GM23338 (cell line): ENCODE results near the gene ABCA5. TPM values are rescaled to one million over a fixed set of nuclear protein-coding genes. Genes with fewer than 3 reads are reported as not detected.

Experiments used
- ATAC-seq: fragments of 200-7000 bp; cut with Tn5 transposase; 3 replicates; pipeline ENCODE4 v1.9.1; 2020
- DNase-seq: peaks from one replicate; pipeline ENCODE4 v3.0.0-alpha.2; 2015; ENCODE audit warnings: low spot score
- H2AFZ ChIP-seq: fragments of 200-600 bp; sonication (generic); 2 replicates; pipeline ENCODE4 v1.8.0; 2016; ENCODE audit warnings: antibody characterized with exemption, mild to moderate bottlenecking, moderate library complexity
- H3F3A ChIP-seq: fragments of 200-600 bp; sonication (generic); replicated peaks from 2 replicates; pipeline ENCODE4 v1.8.0; 2017; ENCODE audit warnings: antibody characterized with exemption, mixed run types, low read depth
- H3K27ac ChIP-seq: fragments of 200-600 bp; sonication (generic); 2 replicates; pipeline ENCODE4 v1.6.1; 2016; ENCODE audit warnings: low read depth
- H3K27me3 ChIP-seq: fragments of 200-600 bp; sonication (generic); 2 replicates; pipeline ENCODE4 v1.8.0; 2016; ENCODE audit warnings: mild to moderate bottlenecking, mixed run types, moderate library complexity; ENCODE audit not compliant: insufficient read depth
- H3K36me3 ChIP-seq: fragments of 200-600 bp; sonication (generic); 2 replicates; pipeline ENCODE4 v1.8.0; 2016; ENCODE audit warnings: mild to moderate bottlenecking; ENCODE audit not compliant: insufficient read depth
- H3K4me1 ChIP-seq: fragments of 200-600 bp; sonication (generic); 2 replicates; pipeline ENCODE4 v1.8.0; 2016; ENCODE audit warnings: mild to moderate bottlenecking, moderate library complexity; ENCODE audit not compliant: insufficient read depth
- H3K4me2 ChIP-seq: fragments of 200-600 bp; sonication (generic); 2 replicates; pipeline ENCODE4 v1.7.1; 2017; ENCODE audit warnings: mixed run types
- H3K4me3 ChIP-seq: fragments of 200-600 bp; sonication (generic); 2 replicates; pipeline ENCODE4 v1.6.1; 2016; ENCODE audit warnings: mixed run types
- H3K79me2 ChIP-seq: fragments of 200-600 bp; sonication (generic); replicated peaks from 2 replicates; pipeline ENCODE4 v1.8.0; 2017; ENCODE audit warnings: mild to moderate bottlenecking; ENCODE audit not compliant: insufficient read depth
- H3K9me2 ChIP-seq: fragments of 200-600 bp; sonication (generic); 2 replicates; pipeline ENCODE4 v1.8.0; 2017; ENCODE audit not compliant: insufficient read depth
- H4K20me1 ChIP-seq: fragments of 200-600 bp; sonication (generic); replicated peaks from 2 replicates; pipeline ENCODE4 v1.8.0; 2017; ENCODE audit warnings: mild to moderate bottlenecking; ENCODE audit not compliant: insufficient read depth
- H3K27ac Mint-ChIP-seq: 2 replicates; pipeline ENCODE4 v1.8.0; 2020; ENCODE audit warnings: inconsistent platforms, mild to moderate bottlenecking, moderate library complexity, mixed read lengths
- H3K27me3 Mint-ChIP-seq: 3 replicates; pipeline ENCODE4 v1.8.0; 2022; ENCODE audit warnings: low read depth, mild to moderate bottlenecking, moderate library complexity, mixed read lengths, inconsistent platforms; ENCODE audit not compliant: insufficient read depth, poor library complexity
- H3K36me3 Mint-ChIP-seq: 3 replicates; pipeline ENCODE4 v1.8.0; 2021; ENCODE audit warnings: low read depth, mild to moderate bottlenecking, inconsistent platforms, moderate library complexity, mixed read lengths
- H3K4me1 Mint-ChIP-seq: 3 replicates; pipeline ENCODE4 v1.8.0; 2020; ENCODE audit warnings: mild to moderate bottlenecking, inconsistent platforms, mixed read lengths
- H3K4me3 Mint-ChIP-seq: 3 replicates; pipeline ENCODE4 v1.8.0; 2021; ENCODE audit warnings: moderate library complexity, mild to moderate bottlenecking, inconsistent platforms, mixed read lengths
- H3K9me3 Mint-ChIP-seq: 3 replicates; pipeline ENCODE4 v1.8.0; 2020; ENCODE audit warnings: moderate library complexity, mild to moderate bottlenecking, inconsistent platforms, mixed read lengths
- CREB1 ChIP-seq: fragments of 250-450 bp; sonication (Bioruptor Pico); IDR thresholded peaks from 2 replicates; pipeline ENCODE4 v1.5.0; 2020; ENCODE audit warnings: low read depth, mild to moderate bottlenecking, moderate library complexity
- EZH2phosphoT487 ChIP-seq: fragments of 200-600 bp; sonication (generic); IDR thresholded peaks from one replicate; pipeline ENCODE4 v1.8.1; 2018; ENCODE audit warnings: antibody characterized with exemption; ENCODE audit not compliant: unreplicated experiment
- JUNB ChIP-seq: IDR thresholded peaks from one replicate; pipeline ENCODE4 v1.6.1; 2016; ENCODE audit warnings: antibody characterized with exemption; ENCODE audit not compliant: unreplicated experiment
- POLR2AphosphoS5 ChIP-seq: IDR thresholded peaks from 2 replicates; pipeline ENCODE4 v1.6.1; 2016; ENCODE audit warnings: antibody characterized with exemption, low read depth
- STAT1 ChIP-seq: IDR thresholded peaks from one replicate; pipeline ENCODE4 v1.6.1; 2016; ENCODE audit warnings: antibody characterized with exemption; ENCODE audit not compliant: unreplicated experiment
- ZNF114 ChIP-seq: fragments of 250-450 bp; sonication (Bioruptor Pico); IDR thresholded peaks from 2 replicates; pipeline ENCODE4 v1.5.0; 2020; ENCODE audit warnings: mild to moderate bottlenecking, moderate library complexity
- polyA plus RNA-seq: library from polyadenylated mRNA; unstranded; fragments of >200 nt; fragmentation: Nextera tagmentation; extraction: Ambion mirVana; gene quantifications from 2 replicates; pipeline ENCODE4 v1.2.1, GENCODE V29; 2016
- total RNA-seq: library from RNA; depleted of rRNA; stranded (reverse); fragments of >200 nt; shearing (Covaris generic); gene quantifications from 2 replicates; pipeline ENCODE4 v1.2.3, GENCODE V29; 2014
- TF ChIP-seq, protein P1 (sequence below): IDR thresholded peaks from one replicate; pipeline ENCODE4 v1.6.1; 2018; ENCODE audit warnings: antibody characterized with exemption; ENCODE audit not compliant: unreplicated experiment
- TF ChIP-seq, protein P2 (sequence below): IDR thresholded peaks from 2 replicates; pipeline ENCODE4 v1.6.1; 2016; ENCODE audit warnings: antibody characterized with exemption
- TF ChIP-seq, protein P3 (sequence below): fragments of 250-450 bp; sonication (Bioruptor Pico); IDR thresholded peaks from 2 replicates; pipeline ENCODE4 v1.5.0; 2020; ENCODE audit warnings: mild to moderate bottlenecking, moderate library complexity

Gene ABCA5
- total and polyA plus RNA-seq, 2 experiments from 2014 or later = 3.1 to 3.4 TPM

DNA sequence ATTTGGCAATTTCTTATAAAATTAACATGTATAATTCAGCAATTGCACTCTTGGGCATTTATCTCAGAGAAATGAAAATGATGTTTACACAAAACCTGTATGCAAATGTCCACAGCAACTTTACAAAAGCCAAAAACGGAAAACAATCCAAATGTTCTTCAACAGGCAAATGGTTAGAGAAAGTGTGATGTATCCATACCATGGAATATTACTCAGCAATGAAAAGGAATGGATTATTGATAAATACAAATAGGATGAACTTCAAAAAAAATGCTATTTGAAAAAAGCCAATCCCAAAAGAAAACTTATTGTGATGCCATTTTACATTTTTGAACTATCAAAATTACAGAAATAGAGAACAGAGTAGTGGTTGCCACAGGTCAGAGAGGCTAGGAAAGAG lies 61.1 kb downstream of the ABCA5 start (continued):
- TF ChIP-seq, protein P1, sequence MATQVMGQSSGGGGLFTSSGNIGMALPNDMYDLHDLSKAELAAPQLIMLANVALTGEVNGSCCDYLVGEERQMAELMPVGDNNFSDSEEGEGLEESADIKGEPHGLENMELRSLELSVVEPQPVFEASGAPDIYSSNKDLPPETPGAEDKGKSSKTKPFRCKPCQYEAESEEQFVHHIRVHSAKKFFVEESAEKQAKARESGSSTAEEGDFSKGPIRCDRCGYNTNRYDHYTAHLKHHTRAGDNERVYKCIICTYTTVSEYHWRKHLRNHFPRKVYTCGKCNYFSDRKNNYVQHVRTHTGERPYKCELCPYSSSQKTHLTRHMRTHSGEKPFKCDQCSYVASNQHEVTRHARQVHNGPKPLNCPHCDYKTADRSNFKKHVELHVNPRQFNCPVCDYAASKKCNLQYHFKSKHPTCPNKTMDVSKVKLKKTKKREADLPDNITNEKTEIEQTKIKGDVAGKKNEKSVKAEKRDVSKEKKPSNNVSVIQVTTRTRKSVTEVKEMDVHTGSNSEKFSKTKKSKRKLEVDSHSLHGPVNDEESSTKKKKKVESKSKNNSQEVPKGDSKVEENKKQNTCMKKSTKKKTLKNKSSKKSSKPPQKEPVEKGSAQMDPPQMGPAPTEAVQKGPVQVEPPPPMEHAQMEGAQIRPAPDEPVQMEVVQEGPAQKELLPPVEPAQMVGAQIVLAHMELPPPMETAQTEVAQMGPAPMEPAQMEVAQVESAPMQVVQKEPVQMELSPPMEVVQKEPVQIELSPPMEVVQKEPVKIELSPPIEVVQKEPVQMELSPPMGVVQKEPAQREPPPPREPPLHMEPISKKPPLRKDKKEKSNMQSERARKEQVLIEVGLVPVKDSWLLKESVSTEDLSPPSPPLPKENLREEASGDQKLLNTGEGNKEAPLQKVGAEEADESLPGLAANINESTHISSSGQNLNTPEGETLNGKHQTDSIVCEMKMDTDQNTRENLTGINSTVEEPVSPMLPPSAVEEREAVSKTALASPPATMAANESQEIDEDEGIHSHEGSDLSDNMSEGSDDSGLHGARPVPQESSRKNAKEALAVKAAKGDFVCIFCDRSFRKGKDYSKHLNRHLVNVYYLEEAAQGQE = no peak

DNA sequence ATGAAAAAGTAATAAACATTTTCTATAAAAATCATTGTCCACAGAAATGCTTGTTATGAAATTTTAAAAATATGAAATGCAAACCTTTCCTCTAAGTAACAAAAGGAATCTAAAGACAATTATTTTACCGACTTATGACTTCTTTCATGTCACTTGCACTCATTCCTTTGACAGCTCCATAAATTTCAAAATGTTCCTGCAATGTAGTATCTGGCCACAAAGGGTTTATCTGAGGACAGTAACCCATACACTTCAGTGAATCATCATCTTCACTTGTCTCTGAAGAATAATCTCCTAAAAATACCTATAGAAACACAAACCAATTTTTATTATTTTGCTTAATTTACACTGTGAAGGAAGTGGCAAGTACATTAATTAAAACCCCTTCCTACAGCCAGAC lies 72.7 kb downstream of the ABCA5 start:
- Histone ChIP-seq H4K20me1 (no peaks in the 10 kb centered on the region), H3K4me2 (no peak overlapping the region), H3K79me2 (no peaks in the 10 kb centered on the region), H3K9me2 (no peaks in the 10 kb centered on the region), H3F3A (no peaks in the 10 kb centered on the region), H2AFZ (no peak overlapping the region), H3K27me3 (no peaks in the 10 kb centered on the region), H3K27ac (no peak overlapping the region), H3K4me3 (no peak overlapping the region), H3K4me1 (no peaks in the 10 kb centered on the region), H3K36me3 (no peaks in the 10 kb centered on the region)
- no peak for ATAC-seq
- Mint-ChIP-seq H3K4me3 (no peak overlapping the region), H3K4me1 (no peaks in the 10 kb centered on the region), H3K9me3 (no peaks in the 10 kb centered on the region), H3K36me3 (no peaks in the 10 kb centered on the region), H3K27me3 (no peaks in the 10 kb centered on the region), H3K27ac (no peak overlapping the region)
- no peak for TF ChIP-seq STAT1
- TF ChIP-seq, protein P2, sequence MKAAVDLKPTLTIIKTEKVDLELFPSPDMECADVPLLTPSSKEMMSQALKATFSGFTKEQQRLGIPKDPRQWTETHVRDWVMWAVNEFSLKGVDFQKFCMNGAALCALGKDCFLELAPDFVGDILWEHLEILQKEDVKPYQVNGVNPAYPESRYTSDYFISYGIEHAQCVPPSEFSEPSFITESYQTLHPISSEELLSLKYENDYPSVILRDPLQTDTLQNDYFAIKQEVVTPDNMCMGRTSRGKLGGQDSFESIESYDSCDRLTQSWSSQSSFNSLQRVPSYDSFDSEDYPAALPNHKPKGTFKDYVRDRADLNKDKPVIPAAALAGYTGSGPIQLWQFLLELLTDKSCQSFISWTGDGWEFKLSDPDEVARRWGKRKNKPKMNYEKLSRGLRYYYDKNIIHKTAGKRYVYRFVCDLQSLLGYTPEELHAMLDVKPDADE = no peak
- TF ChIP-seq ZNF114 (CRISPR knock-in tag) = no peak
- TF ChIP-seq, protein P3, sequence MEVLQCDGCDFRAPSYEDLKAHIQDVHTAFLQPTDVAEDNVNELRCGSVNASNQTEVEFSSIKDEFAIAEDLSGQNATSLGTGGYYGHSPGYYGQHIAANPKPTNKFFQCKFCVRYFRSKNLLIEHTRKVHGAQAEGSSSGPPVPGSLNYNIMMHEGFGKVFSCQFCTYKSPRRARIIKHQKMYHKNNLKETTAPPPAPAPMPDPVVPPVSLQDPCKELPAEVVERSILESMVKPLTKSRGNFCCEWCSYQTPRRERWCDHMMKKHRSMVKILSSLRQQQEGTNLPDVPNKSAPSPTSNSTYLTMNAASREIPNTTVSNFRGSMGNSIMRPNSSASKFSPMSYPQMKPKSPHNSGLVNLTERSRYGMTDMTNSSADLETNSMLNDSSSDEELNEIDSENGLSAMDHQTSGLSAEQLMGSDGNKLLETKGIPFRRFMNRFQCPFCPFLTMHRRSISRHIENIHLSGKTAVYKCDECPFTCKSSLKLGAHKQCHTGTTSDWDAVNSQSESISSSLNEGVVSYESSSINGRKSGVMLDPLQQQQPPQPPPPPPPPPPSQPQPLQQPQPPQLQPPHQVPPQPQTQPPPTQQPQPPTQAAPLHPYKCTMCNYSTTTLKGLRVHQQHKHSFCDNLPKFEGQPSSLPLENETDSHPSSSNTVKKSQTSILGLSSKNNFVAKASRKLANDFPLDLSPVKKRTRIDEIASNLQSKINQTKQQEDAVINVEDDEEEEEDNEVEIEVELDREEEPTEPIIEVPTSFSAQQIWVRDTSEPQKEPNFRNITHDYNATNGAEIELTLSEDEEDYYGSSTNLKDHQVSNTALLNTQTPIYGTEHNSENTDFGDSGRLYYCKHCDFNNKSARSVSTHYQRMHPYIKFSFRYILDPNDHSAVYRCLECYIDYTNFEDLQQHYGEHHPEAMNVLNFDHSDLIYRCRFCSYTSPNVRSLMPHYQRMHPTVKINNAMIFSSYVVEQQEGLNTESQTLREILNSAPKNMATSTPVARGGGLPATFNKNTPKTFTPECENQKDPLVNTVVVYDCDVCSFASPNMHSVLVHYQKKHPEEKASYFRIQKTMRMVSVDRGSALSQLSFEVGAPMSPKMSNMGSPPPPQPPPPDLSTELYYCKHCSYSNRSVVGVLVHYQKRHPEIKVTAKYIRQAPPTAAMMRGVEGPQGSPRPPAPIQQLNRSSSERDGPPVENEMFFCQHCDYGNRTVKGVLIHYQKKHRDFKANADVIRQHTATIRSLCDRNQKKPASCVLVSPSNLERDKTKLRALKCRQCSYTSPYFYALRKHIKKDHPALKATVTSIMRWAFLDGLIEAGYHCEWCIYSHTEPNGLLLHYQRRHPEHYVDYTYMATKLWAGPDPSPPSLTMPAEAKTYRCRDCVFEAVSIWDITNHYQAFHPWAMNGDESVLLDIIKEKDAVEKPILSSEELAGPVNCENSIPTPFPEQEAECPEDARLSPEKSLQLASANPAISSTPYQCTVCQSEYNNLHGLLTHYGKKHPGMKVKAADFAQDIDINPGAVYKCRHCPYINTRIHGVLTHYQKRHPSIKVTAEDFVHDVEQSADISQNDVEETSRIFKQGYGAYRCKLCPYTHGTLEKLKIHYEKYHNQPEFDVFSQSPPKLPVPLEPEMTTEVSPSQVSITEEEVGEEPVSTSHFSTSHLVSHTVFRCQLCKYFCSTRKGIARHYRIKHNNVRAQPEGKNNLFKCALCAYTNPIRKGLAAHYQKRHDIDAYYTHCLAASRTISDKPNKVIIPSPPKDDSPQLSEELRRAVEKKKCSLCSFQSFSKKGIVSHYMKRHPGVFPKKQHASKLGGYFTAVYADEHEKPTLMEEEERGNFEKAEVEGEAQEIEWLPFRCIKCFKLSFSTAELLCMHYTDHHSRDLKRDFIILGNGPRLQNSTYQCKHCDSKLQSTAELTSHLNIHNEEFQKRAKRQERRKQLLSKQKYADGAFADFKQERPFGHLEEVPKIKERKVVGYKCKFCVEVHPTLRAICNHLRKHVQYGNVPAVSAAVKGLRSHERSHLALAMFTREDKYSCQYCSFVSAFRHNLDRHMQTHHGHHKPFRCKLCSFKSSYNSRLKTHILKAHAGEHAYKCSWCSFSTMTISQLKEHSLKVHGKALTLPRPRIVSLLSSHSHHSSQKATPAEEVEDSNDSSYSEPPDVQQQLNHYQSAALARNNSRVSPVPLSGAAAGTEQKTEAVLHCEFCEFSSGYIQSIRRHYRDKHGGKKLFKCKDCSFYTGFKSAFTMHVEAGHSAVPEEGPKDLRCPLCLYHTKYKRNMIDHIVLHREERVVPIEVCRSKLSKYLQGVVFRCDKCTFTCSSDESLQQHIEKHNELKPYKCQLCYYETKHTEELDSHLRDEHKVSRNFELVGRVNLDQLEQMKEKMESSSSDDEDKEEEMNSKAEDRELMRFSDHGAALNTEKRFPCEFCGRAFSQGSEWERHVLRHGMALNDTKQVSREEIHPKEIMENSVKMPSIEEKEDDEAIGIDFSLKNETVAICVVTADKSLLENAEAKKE (CRISPR knock-in tag) = no peak
- TF ChIP-seq CREB1 (CRISPR knock-in tag) = no peak
- no peak for TF ChIP-seq JUNB
- TF ChIP-seq EZH2phosphoT487 = no peak
- no peak for TF ChIP-seq POLR2AphosphoS5
- DNase-seq = no peak
